ENCODE measurements around the gene TRAPPC3.

DNA sequence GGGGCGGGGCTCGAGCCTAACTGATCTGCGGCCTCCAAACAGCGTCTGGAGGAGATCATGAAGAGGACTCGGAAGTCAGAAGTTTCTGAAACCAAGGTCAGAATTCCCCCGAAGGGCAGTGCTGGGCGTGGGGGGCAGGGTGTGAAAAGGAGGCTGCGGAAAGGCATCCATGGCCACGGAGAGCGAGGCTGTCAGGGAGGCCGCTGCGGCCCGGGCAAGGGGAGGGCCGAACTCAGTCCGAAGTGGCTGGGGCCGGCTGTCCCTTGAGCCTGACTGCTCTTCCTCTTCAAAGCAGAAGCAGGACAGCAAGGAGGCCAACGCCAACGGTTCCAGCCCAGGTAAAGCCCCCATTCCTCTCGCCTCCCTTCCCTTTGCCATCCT is 29.9 kb upstream of the TRAPPC3 start:
- TF ChIP-seq CTCF (IDR thresholded peaks at IDR 0.05; ENCODE audit: borderline replicate concordance, extremely low read depth, low read length, poor library complexity, severe bottlenecking): no peak
- TF ChIP-seq EZH2 (IDR thresholded peaks at IDR 0.05; ENCODE audit: borderline replicate concordance, low read depth, low read length, severe bottlenecking): no peak
